Measurements from ENCODE around the gene AREG. TPM values are rescaled to one million over a fixed set of nuclear protein-coding genes. Genes with fewer than 3 reads are reported as not detected.

AREG gene
- total and polyA plus RNA-seq, 9 of the 15 experiments (the other 6 are each of a cell fraction or from before 2014, with no cell fraction given): 1.4 to 7.7 (median 5.4) TPM

GRCh38 chr4:74490736-74491135 is 45.8 kb downstream of the AREG start (continued):
- TF ChIP-seq AFF4 (CRISPR knock-in tag; IDR thresholded peaks at IDR 0.05) (no peak), TOE1 (IDR thresholded peaks at IDR 0.05; ENCODE audit: borderline replicate concordance) (no peak), TOE1 (CRISPR knock-in tag; IDR thresholded peaks at IDR 0.05; ENCODE audit: borderline replicate concordance, low read depth) (no peak), RBM39 (optimal IDR thresholded peaks at IDR 0.05; ENCODE audit: low read depth, low read length) (no peak), DEAF1 (CRISPR knock-in tag; IDR thresholded peaks at IDR 0.05) (no peak), POLR2A (conservative IDR thresholded peaks at IDR 0.05) (no peak), ZNF143 (CRISPR knock-in tag; IDR thresholded peaks at IDR 0.05) (no peak)

All from K562 (cell line).